GM10266 (cell line): ENCODE data around the gene ARHGEF37.

ENCODE experiments used
- DNase-seq: peaks from one replicate; pipeline ENCODE4 v3.0.0; 2012; ENCODE audit errors: extremely low spot score
- TF ChIP-seq, protein P1 (sequence below): IDR thresholded peaks from 2 replicates; pipeline ENCODE4 v1.5.1; 2012; ENCODE audit warnings: mild to moderate bottlenecking, low read depth; ENCODE audit not compliant: control insufficient read depth, insufficient read depth; ENCODE audit errors: missing control alignments

The ARHGEF37 gene

DNA sequence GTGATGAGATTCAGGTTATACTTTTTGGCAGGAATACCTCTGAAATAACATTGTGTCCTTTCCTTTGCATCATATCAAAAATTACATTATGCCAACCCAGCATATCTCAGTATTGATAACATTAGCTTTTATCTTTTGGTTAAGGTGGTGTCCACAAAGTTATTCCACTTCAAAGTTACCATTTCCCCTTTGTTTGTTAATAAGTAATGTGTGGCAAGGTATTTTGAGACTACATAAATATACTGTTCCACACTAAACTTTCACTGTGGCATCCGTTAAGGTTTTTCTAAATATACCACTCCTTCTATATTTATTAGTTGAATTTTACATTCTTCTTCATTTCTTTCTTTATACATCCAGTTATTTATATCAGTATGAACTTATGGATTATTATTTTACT is 14.1 kb upstream of the ARHGEF37 start:
- no peak for DNase-seq
- TF ChIP-seq, protein P1, sequence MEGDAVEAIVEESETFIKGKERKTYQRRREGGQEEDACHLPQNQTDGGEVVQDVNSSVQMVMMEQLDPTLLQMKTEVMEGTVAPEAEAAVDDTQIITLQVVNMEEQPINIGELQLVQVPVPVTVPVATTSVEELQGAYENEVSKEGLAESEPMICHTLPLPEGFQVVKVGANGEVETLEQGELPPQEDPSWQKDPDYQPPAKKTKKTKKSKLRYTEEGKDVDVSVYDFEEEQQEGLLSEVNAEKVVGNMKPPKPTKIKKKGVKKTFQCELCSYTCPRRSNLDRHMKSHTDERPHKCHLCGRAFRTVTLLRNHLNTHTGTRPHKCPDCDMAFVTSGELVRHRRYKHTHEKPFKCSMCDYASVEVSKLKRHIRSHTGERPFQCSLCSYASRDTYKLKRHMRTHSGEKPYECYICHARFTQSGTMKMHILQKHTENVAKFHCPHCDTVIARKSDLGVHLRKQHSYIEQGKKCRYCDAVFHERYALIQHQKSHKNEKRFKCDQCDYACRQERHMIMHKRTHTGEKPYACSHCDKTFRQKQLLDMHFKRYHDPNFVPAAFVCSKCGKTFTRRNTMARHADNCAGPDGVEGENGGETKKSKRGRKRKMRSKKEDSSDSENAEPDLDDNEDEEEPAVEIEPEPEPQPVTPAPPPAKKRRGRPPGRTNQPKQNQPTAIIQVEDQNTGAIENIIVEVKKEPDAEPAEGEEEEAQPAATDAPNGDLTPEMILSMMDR: no peak

DNA sequence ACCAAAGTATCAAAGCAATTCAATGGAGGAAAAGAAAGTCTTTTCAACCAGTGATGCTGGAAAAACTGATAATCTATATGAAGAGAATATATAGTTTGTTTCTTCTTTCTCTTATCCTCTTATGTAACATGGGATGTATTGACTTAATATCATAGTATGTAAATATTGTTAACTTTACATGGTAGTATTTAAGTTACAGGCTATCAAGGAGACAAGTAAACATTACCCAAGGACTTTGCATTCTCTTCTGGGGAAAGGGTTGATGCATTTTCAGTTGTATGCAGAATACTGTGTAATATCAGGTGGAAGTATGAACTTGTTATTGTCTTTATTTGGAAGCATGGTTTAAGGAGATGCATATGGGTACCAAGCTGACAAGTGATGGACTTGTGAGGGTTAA is 9.1 kb upstream of the ARHGEF37 start:
- no peak for DNase-seq
- TF ChIP-seq, protein P1: no peak

DNA sequence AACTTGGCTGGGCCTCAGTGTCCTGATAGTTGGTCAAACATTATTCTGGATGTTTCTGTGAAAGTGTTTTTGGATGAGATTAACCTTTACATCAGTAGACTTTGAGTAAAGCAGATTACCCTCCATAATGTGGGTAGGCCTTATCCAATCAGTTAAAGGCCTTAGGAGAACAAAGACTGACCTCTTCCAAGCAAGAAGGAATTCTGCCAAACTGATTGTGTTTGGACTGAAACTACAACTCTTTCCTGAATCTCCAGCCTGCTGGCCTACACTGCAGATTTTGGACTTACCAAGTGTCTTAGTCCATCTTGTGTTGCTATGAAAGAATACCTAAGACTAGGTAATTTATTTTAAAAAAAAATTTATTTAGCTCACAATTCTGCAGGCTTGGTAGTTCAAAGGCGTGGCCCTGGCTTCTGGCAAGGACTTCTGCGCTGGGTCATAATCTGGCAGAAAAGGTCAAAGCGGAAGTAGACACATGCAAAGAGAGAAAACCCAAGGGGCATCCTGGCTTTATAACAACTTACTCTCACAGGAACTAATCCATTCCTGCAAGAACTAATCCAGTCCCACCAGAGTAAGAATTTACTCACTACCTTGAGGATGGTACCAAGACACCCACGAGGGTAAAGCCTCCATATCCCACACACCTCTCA is 8.6 kb upstream of the ARHGEF37 start:
- DNase-seq: no peak
- TF ChIP-seq, protein P1: no peak

DNA sequence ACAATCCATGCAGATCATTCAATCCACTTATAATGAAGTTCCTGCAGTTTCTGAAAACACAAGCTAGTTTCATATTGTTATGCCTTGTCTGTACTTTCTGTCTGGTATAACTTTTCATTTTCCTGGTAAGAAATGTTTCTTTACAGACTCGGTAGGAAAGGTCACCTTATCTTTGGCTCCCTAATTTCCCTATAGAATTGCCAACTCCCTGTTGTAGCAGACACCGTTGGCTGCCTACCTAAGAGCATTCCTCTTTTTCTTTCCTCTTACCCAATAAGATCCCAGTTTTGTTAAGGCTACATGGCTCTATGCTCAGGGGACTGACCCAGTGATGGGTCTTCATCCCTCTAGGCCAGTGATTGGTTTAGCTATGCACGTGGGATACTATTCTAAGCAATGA is 6.2 kb upstream of the ARHGEF37 start:
- DNase-seq: no peak
- TF ChIP-seq, protein P1: no peak

DNA sequence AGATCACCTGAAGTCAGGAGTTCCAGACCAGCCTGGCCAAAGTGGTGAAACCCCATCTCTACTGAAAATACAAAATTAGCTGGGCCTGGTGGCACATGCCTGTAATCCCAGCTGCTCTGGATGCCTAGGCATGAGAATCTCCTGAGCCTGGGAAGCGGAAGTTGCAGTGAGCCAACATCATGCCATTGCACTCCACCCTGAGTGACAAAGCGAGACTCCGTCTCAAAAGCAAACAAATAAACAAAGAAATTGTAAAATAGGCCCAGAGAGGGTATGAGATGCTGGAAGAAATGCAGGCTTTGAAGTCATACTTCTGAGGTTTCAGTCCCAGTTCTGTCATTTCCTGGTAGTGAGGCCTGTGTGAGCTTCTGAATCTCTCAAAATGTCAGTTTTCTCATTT is 5.3 kb upstream of the ARHGEF37 start:
- peak; percentile 41 for DNase-seq
- TF ChIP-seq, protein P1: no peak

DNA sequence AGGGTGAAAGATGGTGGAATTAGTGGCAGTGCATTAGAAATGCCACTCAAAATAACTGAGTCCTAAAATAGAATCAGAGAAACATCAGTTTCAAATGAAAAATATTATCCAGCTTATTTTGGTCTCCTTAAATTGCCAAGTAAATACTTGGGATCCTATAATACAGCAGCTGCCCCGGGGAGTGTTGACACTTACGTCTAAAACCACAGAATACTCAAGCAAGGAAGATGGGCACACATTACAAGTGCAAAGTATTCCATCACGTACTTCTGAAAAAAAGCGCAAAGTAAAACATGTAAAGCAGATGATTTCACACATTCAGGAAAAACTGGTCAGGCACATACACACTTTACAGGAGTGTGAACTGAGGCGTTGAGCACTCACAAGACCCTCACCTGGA is 2.4 kb upstream of the ARHGEF37 start:
- DNase-seq: no peak
- TF ChIP-seq, protein P1: no peak

DNA sequence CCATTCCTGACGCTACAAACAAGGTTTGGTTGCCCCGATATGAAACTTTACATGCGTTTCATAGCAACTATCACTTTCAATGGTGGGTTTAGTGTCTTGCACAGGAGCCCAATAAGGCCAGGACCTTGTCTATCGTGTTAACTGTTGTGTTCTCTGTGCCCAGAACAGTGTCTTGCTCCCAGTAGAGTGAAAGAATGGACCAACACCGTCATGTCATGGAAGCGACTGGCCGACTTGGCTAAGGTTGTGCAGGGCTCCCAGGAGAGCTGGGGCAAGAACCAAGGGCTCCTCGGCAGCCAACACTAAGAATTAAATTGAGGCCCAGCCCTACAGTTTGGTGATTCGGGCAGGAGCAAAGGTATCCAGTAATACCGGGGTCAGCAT is 498 bp upstream of the ARHGEF37 start:
- TF ChIP-seq, protein P1: no peak

More for the DNA sequence above, 498 bp upstream of the ARHGEF37 start:
- DNase-seq: no peak
